Right kidney (tissue), 1 donor: ENCODE measurements around the gene ZSCAN21.
A peak's percentile ranks its signal among the peaks of the same experiment; 100 is the strongest.

Experiments used
- DNase-seq: peaks from one replicate; pipeline ENCODE4 v3.0.0-alpha.2; 2016

Gene ZSCAN21

GRCh38 chr7:100075418-100075817 is 25.8 kb downstream of the ZSCAN21 start:
- no peak for DNase-seq

DNA sequence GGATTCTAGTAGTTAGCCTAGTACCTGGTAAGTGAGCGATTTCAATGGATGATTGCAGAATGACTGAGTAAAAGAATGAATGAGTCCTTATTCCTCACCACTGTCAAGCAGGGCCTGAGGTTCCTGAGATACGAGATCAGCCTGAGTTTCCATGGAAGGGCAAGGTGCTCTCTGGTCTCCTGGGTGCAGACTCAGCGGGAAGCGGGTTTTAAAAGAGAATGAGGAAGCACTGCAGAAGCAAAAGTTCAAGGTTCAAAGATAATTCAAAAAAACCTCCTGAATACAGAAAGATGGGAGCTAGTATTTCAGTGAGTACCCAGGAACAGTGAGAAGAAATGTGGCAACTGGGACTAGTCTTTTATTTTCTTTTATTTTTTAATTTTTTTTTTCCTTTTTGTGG is 27.6 kb downstream of the ZSCAN21 start:
- DNase-seq: no peak

DNA sequence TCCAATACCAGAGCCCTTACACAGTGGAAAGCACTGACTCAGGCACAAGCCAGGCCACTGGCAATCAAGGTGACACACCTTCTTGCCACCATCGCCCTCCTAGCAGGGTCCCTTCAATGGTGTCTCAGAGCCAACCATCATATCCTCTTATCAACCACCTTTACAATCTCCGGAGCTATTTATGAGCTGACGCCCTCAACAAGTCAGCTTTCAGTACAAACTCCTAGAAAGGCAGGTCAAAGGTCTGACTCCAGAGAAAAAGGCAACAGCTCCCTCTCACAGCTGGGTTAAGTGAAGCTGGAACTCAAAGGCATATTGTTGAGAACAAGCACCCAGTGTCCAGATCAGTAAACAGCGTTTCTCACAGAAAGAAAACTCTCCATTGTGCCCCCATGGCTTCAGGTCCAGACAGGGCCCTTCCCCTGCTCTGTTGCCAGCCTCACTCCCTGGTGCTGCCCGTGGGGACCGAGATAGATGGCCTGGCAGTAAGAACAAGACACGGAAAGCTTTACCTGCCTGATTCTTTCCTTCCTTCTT is 29.5 kb downstream of the ZSCAN21 start:
- no peak for DNase-seq

- no peak for DNase-seq
These were observed 31.4 kb downstream of the ZSCAN21 start for GRCh38 chr7:100080907-100081534.

DNA sequence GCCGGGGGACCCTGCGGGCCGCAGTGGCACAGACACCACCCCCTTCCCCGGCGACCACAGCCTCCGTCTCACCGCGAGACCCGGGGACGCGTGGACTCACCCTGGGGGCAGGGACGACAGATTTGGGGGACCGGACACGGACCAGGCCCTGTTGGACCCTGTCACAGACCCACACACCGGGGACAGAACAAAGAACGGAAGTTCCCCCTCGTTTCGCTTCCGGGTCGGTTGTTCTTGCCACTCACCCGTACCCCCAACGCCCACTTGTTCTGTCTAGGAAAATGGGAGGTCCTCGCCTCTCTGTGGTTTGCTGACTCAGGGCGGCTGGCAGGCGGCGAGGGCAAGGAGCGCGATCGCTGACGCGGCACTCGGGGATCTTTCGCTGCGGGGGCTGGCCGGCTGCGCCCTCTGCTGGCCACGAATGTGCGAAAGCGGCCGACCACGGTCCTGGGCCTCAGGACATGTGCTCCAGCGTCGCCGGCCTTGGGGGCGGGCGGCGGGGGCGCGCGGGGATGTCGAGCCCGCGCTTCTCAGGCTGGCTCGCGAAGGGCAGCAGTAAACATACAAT is 32.0 kb downstream of the ZSCAN21 start, which contains the start of gene ZNF3:
ZNF3 (minus strand) TSS at position 189 of the 568 bp plus-strand sequence. CDS start 4,366 bp downstream, outside the sequence.
- peak; percentile 89 for DNase-seq

DNA sequence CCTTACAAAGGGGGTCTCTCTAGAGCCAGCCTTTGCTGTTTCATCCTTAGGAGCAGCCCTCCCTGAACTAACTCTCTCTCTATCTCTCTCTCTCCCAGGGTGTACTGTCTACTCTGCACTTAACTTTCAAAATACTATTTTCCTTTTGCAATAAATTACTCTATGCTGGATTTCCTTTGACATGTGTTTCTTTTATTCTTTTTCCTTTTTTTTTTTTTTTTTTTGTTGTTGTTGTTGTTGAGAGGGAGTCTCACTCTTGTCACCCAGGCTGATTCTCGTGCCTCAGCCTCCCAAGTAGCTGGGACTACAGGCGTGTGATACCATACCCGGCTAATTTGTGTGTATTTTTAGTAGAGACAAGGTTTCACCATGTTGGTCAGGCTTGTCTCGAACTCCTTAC is 33.4 kb downstream of the ZSCAN21 start:
- DNase-seq: no peak

DNA sequence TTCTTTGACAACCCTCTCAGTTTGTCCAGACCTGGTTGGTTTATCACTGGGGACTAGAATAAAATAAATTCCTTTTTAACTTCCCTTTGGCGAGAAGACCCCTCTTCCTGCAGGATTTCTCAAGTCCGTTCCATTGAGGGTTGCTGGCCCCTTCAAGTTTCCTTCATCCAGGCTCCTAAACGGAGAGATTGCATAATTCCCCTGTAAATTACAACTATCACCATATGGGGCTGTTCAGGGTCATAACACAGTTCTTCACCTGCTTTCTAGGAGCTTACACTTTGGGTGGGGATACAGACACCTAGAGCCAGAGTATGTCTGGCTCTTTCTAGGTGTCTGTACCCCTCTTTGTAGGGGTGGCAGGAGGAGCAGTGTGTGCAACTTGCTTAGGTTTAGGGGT is 35.9 kb downstream of the ZSCAN21 start:
- no peak for DNase-seq

GRCh38 chr7:100087055-100087750 is 37.6 kb downstream of the ZSCAN21 start:
- DNase-seq: no peak

GRCh38 chr7:100088095-100088620 is 38.6 kb downstream of the ZSCAN21 start:
- DNase-seq: no peak

DNA sequence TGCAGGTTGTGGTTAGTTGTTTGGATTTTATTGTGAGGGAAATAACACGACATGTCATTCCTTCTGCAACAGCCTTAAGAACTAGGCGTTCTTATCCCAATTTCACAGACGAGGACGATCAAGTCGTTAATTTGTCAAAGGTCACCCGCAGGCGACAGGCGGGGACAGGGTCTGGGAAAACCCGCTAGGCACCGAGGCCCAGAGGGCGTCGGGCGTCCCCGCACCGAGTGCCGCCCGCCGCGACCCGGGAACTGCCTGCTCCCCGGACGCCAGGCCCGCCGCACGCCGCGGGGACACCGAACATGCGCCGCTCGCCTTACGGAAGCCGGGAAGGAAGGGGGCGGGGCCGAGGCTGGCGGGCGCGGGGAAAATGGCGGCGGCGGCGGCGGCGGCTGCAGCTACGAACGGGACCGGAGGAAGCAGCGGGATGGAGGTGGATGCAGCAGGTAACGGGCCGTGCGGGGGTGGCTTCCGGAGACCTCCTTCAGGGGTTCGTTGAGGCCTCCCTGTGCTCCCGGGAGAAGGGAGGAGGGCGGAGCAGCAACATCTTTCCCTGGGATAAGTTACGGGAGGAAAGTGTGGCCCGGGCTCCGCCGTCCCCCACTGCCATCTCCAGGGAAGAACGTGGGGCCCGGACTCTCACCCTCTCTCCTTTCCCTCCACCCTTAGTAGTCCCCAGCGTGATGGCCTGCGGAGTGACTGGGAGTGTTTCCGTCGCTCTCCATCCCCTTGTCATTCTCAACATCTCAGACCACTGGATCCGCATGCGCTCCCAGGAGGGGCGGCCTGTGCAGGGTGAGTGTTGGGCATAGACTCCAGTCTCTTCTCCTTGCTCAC is 39.3 kb downstream of the ZSCAN21 start, which contains the start of gene COPS6:
COPS6 (plus strand) TSS at position 349 of the 837 bp plus-strand sequence; CDS start at position 371, 22 bp downstream.
- DNase-seq: peak; percentile 91

DNA sequence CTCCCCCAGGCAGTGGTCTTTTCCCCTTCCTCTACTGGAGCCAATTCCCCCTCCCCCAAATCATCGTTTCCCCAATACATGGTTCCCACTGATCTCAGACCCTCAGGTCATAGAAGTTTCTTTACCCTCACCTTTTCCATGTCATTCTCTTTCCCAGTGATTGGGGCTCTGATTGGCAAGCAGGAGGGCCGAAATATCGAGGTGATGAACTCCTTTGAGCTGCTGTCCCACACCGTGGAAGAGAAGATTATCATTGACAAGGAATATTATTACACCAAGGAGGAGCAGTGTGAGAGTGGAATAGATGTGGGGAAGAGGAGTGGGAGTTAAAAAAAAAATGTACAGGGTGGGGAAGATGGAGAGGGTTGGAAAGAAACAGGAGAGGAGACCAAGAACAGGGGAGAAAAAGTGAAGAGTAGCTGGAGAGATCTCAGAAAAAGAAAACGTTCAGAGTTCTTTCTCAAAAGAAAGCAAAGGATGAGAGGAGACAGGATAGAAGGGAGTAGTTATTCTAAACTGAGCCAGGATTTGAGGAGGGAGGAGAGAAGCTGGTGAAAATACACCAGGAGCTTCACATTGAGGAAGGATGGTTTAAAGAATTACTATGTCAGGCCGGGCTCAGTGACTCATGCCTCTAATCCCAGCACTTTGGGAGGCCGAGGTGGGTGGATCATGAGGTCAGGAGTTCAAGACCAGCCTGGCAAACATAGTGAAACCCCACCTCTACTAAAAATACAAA is 40.1 kb downstream of the ZSCAN21 start:
- no peak for DNase-seq

DNA sequence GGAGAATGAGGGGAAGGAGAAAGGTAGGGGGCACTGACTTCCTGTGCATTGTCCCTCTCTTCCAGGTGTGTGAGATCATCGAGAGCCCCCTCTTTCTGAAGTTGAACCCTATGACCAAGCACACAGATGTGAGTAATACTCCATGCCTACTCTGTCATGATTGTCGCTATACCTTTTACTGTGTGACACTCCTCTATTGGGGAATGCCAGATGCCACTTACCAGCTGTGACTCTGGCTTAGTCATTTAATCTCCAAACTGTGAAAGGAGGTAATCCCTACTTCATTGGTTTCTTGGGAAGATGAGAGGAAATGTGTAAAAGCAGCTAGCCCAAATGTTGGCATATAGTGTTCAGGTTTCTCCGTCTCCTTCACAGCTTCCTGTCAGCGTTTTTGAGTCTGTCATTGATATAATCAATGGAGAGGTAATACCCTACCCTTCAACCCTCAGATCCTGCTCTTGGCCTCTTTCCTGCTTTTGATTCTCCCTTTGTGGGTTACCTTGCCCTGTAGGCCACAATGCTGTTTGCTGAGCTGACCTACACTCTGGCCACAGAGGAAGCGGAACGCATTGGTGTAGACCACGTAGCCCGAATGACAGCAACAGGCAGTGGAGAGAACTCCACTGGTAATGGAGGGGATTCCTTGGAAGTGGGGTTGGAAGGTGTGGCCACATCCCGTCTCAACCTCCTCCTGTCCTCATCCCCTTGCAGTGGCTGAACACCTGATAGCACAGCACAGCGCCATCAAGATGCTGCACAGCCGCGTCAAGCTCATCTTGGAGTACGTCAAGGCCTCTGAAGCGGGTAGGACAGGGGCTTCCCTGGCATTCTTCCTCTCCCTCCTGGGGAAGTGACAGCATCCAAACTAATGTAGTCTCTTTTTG is 41.2 kb downstream of the ZSCAN21 start:
- DNase-seq: no peak

- no peak for DNase-seq
These were observed 42.0 kb downstream of the ZSCAN21 start for GRCh38 chr7:100091411-100092181.

DNA sequence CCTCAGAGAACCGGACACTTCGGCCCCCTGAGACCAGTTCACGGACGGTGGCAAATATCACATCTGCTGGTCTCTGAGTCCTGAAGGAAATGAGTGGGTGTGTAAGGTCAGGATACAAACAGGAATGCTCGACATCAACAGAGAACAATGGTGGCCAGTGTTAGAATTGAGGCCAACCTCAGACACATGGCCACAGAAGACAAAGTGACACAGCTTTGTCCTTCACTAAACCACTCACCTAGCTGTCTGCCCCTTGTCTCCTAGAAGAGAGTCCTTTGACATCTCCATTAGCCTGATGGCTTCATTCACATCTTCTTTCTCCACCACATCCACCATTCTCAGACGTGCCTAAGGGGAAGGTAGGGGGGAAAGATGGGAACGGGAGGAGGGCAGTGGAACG is 43.5 kb downstream of the ZSCAN21 start:
- no peak for DNase-seq

DNA sequence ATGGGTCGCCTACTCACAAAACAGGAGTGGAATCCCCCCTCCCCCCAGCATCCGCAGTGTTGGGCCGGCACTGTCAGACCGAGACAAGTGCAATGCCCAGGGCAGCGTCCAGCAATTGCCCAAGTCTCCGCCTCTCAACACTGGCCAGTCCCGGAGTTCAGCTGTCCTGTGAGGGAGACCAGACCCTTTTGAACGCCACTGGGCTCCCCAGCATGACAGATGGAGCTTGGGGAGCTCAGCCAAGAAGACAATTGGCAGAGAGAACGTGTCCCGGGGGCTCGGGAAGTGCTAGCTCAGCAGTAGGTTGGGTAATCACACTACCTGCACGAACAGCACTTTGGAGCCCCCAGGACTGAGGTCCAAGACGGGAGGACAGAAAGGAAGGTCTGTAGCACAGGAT is 43.9 kb downstream of the ZSCAN21 start:
- no peak for DNase-seq

DNA sequence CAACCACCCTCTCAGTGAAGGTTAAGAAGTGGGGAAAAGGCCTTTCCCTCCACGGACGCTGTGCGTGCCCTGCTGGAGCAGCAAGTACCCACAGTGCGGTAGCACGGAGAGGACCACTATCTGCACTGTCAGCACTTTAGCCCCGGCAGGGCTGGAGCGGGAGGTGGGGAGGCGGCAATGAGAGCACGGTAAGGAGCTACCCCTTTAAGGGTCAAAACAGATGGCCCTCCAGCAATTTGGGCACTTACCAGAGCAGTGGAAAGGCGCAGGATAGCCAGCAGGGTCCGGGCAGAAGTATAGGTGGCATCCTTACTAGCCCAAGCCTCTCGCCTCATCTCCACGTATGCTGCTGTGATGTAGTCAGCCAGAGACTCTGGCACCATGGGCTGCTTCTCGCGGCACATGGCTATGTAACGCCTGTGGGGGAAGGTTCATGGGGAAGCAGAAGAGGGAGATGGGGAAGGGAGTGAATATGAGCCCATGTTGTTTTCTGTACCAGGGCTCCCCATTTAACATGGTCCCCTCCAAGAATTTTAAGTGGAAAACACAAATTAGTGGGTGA is 44.4 kb downstream of the ZSCAN21 start:
- DNase-seq: no peak

- no peak for DNase-seq
These were observed 45.7 kb downstream of the ZSCAN21 start for GRCh38 chr7:100095289-100095688.

DNA sequence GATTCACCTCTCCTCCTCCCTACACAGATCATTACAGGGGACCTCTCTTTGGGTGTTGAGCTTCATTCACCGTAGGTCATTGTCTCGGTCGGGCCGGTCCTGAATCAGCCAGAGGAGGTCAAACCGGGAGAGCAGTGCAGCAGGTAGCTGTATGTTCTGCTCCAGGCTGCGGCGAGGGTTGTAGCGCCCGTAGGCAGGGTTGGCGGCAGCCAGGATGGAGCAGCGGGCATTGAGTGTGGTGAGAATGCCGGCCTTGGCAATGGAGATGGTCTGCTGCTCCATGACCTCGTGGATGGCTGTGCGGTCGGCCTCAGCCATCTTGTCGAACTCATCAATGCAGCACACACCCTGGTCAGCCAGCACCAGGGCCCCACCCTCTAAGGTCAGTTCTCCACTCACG is 46.1 kb downstream of the ZSCAN21 start:
- DNase-seq: no peak

DNA sequence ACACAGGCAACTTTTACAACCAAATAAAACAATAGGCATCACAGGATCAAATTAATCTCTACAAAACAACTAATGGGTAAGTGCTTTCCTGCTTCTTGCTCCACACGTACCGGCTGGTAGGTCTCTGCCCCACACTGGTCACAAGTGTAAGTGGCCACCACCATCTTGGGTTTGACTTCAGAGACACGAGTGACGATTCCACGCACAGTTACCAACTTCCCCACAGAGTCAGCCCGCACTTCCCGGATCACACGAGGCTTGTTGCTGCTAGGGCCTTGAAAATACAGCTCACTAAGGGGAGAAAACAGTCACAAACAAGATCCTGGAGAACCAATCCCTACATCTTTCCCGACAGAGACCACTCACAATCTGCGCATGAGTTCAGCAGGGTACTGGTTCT is 49.3 kb downstream of the ZSCAN21 start:
- DNase-seq: no peak
